Activated T-cell treated with anti-CD3 and anti-CD28 coated beads, Interleukin-2, amount 50 U/mL, for 72 hours (primary cell): Measurements from ENCODE around the gene FNDC1. TPM values are rescaled to one million over a fixed set of nuclear protein-coding genes. Genes with fewer than 3 reads are reported as not detected.
"Not testable (repeated sequence)": the region's sequence is repeated elsewhere in the genome, so short reads cannot be mapped to it uniquely, and the experiment has no call there.

Source experiments
- ATAC-seq, 2 donors: fragments of 150-1000 bp; cut with Tn5 transposase; replicated peaks in 1 of 2; 2 replicates each; pipeline ENCODE4 v1.10.0; 2021; ENCODE audit warnings: moderate library complexity in 2 of 2, mild to moderate bottlenecking in 1 of 2
- DNase-seq, 2 donors: peaks; one replicate each; pipeline ENCODE4 v3.0.0; 2021 to 2022; ENCODE audit warnings: mixed read lengths in 1 of 2
- H3K27ac Mint-ChIP-seq: one replicate; pipeline ENCODE4 v1.8.0; 2022; ENCODE audit warnings: mild to moderate bottlenecking, moderate library complexity, mixed read lengths
- H3K27me3 Mint-ChIP-seq: one replicate; pipeline ENCODE4 v1.8.0; 2022; ENCODE audit warnings: low read depth, mixed read lengths
- H3K36me3 Mint-ChIP-seq, 2 donors: one replicate each; pipeline ENCODE4 v1.8.0; 2022; ENCODE audit warnings: mixed read lengths in 2 of 2, mild to moderate bottlenecking in 1 of 2; ENCODE audit not compliant: insufficient read depth in 2 of 2
- H3K4me1 Mint-ChIP-seq: one replicate; pipeline ENCODE4 v1.8.0; 2022; ENCODE audit warnings: low read depth, mixed read lengths
- H3K4me3 Mint-ChIP-seq, 2 donors: one replicate each; pipeline ENCODE4 v1.8.0; 2022; ENCODE audit warnings: mild to moderate bottlenecking in 2 of 2, mixed read lengths in 2 of 2, moderate library complexity in 2 of 2
- H3K9me3 Mint-ChIP-seq, 2 donors: one replicate each; pipeline ENCODE4 v1.8.0; 2022; ENCODE audit warnings: mixed read lengths in 2 of 2
- total RNA-seq, 2 donors: library from RNA; stranded (reverse); gene quantifications; one replicate each; pipeline ENCODE4 v1.2.3, GENCODE V29; 2022

Gene FNDC1
- under 1 TPM in 1 of 2 donors, not detected in 1; 0.30 TPM for total RNA-seq

- no peaks in the 10 kb centered on the region for H3K9me3 Mint-ChIP-seq
- DNase-seq, result peak; percentile 78 to 86
These were observed at the start of gene FNDC1 for GRCh38 chr6:159169193-159169555. FNDC1 (plus strand) TSS chr6:159169400; CDS start chr6:159169597, 197 bp downstream.

DNA sequence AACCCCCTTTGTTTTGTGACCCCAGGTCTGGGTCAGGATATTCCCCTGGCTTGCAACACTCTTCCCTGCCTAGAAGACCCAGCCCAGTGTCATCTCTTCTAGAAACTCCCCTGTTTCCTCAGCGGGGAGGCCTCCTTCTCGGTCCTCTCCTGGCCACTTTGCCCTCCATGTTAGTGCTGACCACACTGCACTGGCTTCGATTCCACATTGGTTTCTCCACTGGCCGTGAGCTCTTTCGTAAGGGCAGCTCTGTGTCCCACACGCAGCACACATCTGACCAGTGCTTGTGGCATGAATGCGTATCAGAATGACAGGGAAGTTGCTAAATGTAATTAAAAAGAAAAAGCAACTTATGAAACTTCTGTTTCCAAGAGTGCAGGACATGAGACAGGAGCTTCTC lies 49.4 kb upstream of the FNDC1 start:
- H3K4me1 Mint-ChIP-seq, result no peaks in the 10 kb centered on the region
- no peak overlapping the region for H3K4me3 Mint-ChIP-seq
- no peaks in the 10 kb centered on the region for H3K36me3 Mint-ChIP-seq
- no peak overlapping the region for H3K27ac Mint-ChIP-seq
- peaks cover 0 to 3% of the 10 kb centered on the region in 2 donors for H3K9me3 Mint-ChIP-seq
- H3K27me3 Mint-ChIP-seq, result no peaks in the 10 kb centered on the region
- no peak for ATAC-seq
- no peak for DNase-seq

More at GRCh38 chr6:159169193-159169555, at the start of gene FNDC1:
- Mint-ChIP-seq H3K27ac (no peak within 1 kb of the TSS), H3K36me3 (peaks cover 0 to 2% of the 10 kb centered on the region in 2 donors), H3K4me3 (peak within 1 kb of the TSS; percentile 82 to 86), H3K27me3 (peaks cover 93% of the 10 kb centered on the region), H3K4me1 (peaks cover 22% of the 10 kb centered on the region)
- peak; percentile 91 for ATAC-seq

DNA sequence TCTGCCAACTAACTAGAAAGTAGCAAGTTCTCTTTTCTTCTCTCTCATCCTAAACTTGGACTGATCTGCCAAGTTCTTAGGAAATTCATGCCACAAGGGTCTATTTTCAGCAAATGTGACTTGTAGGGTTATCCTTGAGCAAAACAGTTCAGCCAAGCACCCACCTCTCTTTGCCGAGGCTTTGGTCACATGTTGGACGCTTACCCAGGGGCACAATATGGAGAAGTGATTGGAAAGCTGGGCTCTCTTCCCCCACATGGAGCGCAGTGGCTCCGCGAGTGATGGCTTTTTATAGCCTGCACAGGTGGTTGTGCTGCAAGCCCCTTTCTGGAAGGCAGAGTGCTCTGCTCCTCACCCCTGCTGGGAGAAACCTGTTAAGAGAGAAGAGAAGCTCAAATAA lies 47.7 kb upstream of the FNDC1 start:
- no peak for ATAC-seq
- Mint-ChIP-seq H3K27ac (no peak overlapping the region), H3K4me1 (no peaks in the 10 kb centered on the region), H3K36me3 (no peaks in the 10 kb centered on the region), H3K4me3 (no peak overlapping the region), H3K9me3 (peaks cover 0 to 3% of the 10 kb centered on the region in 2 donors), H3K27me3 (no peaks in the 10 kb centered on the region)
- DNase-seq, result no peak

GRCh38 chr6:159122453-159122852 lies 46.7 kb upstream of the FNDC1 start:
- H3K4me1 Mint-ChIP-seq, result no peaks in the 10 kb centered on the region
- no peak overlapping the region for H3K4me3 Mint-ChIP-seq
- no peak for DNase-seq
- no peak overlapping the region for H3K27ac Mint-ChIP-seq
- H3K27me3 Mint-ChIP-seq, result no peaks in the 10 kb centered on the region
- peaks cover 0 to 3% of the 10 kb centered on the region in 2 donors for H3K9me3 Mint-ChIP-seq
- no peak for ATAC-seq
- H3K36me3 Mint-ChIP-seq, result no peaks in the 10 kb centered on the region

DNA sequence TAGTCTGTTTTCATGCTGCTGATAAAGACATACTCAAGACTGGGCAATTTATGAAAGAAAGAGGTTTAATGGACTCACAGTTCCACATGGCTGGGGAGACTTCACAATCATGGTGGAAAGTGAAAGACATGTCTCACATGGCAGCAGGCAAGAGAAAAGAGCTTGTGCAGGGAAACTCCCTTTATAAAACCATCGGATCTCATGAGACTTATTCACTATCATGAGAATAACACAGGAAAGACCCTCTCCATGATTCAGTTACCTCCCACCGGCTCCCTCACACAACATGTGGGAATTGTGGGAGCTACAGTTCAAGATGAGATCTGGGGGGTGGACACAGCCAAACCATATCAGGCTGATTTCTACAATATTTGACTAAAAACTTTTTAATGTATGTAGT lies 45.4 kb upstream of the FNDC1 start:
- H3K36me3 Mint-ChIP-seq, H3K4me1 Mint-ChIP-seq, H3K27ac Mint-ChIP-seq, H3K9me3 Mint-ChIP-seq, H3K27me3 Mint-ChIP-seq, H3K4me3 Mint-ChIP-seq, ATAC-seq, DNase-seq: not testable (repeated sequence)

DNA sequence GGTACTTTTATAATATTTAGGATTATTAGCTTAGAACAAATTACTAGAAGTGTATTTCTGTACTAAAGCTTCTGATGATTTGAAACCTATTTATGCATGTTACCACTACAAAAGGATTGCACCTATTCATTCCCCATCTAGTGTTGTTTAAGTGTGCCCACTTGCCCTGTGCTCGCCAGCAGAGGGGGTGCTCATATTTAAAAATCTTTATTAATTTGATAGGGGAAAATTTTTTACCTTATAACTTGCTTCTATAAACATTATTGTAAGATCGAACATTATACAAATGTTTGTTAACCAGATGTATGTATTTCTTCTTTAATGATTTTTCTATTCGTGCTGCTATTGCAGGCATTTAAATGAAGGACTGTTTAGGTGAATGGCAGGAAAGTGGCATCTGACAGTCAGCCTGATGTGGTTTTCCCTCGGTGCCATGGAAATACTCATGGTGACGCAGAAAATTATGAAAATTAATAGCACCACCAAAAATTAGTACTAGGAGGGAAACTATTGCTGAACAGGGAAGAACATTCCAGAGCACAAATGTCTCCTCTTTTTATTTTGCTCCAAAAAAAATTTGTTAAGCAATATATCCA lies 44.1 kb upstream of the FNDC1 start:
- Mint-ChIP-seq H3K4me1 (no peaks in the 10 kb centered on the region), H3K27ac (no peak overlapping the region)

DNA sequence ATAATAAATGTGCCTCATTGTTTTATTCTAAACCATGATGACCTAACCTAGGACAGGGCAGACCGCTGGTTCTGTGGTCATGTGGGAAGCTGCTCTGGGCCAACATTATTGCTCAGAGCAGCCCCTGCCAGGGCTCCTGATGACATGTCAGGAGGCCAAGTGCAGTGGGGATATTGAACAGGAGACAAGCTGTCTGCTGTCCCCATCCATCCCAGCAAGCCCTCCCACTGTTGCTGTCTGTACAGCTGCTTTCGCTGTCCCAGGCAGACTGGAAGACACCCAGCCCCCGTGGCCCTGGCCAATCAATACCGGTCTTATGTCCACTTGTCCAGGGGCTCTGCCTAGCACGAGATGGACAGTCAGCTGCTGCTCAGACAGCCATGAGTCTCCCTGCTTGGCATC lies 43.2 kb upstream of the FNDC1 start:
- H3K36me3 Mint-ChIP-seq, result no peaks in the 10 kb centered on the region
- DNase-seq (no peak), ATAC-seq (no peak)
- no peaks in the 10 kb centered on the region for H3K27me3 Mint-ChIP-seq
- H3K27ac Mint-ChIP-seq, result no peak overlapping the region
- no peaks in the 10 kb centered on the region for H3K4me1 Mint-ChIP-seq
- H3K4me3 Mint-ChIP-seq, result no peak overlapping the region
- no peaks in the 10 kb centered on the region for H3K9me3 Mint-ChIP-seq

More for the DNA sequence above, 44.1 kb upstream of the FNDC1 start:
- no peaks in the 10 kb centered on the region for H3K27me3 Mint-ChIP-seq
- DNase-seq, result no peak
- H3K36me3 Mint-ChIP-seq, result no peaks in the 10 kb centered on the region
- no peaks in the 10 kb centered on the region for H3K9me3 Mint-ChIP-seq
- H3K4me3 Mint-ChIP-seq, result no peak overlapping the region
- no peak for ATAC-seq

GRCh38 chr6:159126590-159126989 lies 42.6 kb upstream of the FNDC1 start:
- H3K9me3 Mint-ChIP-seq, result no peaks in the 10 kb centered on the region
- DNase-seq (no peak), ATAC-seq (no peak)
- no peaks in the 10 kb centered on the region for H3K36me3 Mint-ChIP-seq
- H3K27ac Mint-ChIP-seq, result no peak overlapping the region
- no peak overlapping the region for H3K4me3 Mint-ChIP-seq
- no peaks in the 10 kb centered on the region for H3K27me3 Mint-ChIP-seq
- H3K4me1 Mint-ChIP-seq, result no peaks in the 10 kb centered on the region

DNA sequence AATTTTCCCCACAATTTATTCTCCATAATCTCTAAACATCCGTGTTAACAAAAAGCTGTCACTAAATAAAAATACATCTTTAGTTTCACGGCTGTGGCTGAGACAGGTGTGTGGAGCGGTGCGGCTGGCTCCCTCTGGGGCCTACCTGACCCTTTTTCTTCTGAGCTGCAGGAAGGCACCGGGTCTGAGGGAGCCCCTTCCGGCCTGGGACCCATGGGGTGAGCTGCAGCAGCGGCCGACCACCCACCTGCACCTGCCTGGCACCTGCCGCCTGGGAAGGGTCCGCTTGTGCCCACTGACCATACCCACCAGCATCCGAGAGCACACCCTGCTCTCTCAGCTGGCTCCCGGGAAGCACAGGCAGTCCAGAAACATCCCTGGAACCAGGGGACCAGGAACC lies 41.5 kb upstream of the FNDC1 start:
- H3K27me3 Mint-ChIP-seq, result no peaks in the 10 kb centered on the region
- no peaks in the 10 kb centered on the region for H3K36me3 Mint-ChIP-seq
- no peaks in the 10 kb centered on the region for H3K9me3 Mint-ChIP-seq
- H3K27ac Mint-ChIP-seq, result no peak overlapping the region
- H3K4me1 Mint-ChIP-seq, result no peaks in the 10 kb centered on the region
- H3K4me3 Mint-ChIP-seq, result no peak overlapping the region
- ATAC-seq, result no peak
- no peak for DNase-seq

DNA sequence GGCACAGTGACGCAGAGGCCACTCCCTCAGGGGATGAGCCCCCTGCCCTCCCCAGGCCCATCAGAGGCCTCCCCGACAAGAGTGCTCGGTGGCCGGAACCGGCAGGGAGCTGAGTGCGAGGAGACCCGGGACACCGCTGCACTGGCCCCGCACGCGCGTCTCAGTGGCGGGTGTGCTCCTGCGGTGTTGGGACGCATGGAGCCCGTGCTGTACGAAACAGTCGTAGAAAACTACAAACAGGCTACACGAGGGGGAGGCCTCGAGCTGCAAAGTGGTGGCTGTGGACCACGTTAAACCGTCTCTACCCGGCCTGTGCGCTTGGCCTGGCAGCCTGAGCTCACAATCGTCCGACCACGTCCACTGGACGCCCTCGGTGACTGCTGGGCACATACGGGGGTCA lies 40.2 kb upstream of the FNDC1 start:
- H3K4me1 Mint-ChIP-seq, result no peaks in the 10 kb centered on the region
- no peaks in the 10 kb centered on the region for H3K36me3 Mint-ChIP-seq
- H3K27ac Mint-ChIP-seq, result no peak overlapping the region
- no peak for ATAC-seq
- no peaks in the 10 kb centered on the region for H3K27me3 Mint-ChIP-seq
- no peaks in the 10 kb centered on the region for H3K9me3 Mint-ChIP-seq
- DNase-seq, result no peak
- no peak overlapping the region for H3K4me3 Mint-ChIP-seq

- no peak for ATAC-seq
- H3K4me3 Mint-ChIP-seq, result no peak overlapping the region
- no peaks in the 10 kb centered on the region for H3K36me3 Mint-ChIP-seq
- H3K27me3 Mint-ChIP-seq, result no peaks in the 10 kb centered on the region
- H3K9me3 Mint-ChIP-seq, result no peaks in the 10 kb centered on the region
- no peaks in the 10 kb centered on the region for H3K4me1 Mint-ChIP-seq
- no peak for DNase-seq
- H3K27ac Mint-ChIP-seq, result no peak overlapping the region
These were observed 38.4 kb upstream of the FNDC1 start for GRCh38 chr6:159130846-159131245.

- DNase-seq (no peak), ATAC-seq (no peak)
- no peak overlapping the region for H3K27ac Mint-ChIP-seq
- no peaks in the 10 kb centered on the region for H3K4me1 Mint-ChIP-seq
- no peaks in the 10 kb centered on the region for H3K9me3 Mint-ChIP-seq
- no peak overlapping the region for H3K4me3 Mint-ChIP-seq
- H3K27me3 Mint-ChIP-seq, result no peaks in the 10 kb centered on the region
- H3K36me3 Mint-ChIP-seq, result no peaks in the 10 kb centered on the region
These were observed 37.5 kb upstream of the FNDC1 start for GRCh38 chr6:159131709-159132108.

DNA sequence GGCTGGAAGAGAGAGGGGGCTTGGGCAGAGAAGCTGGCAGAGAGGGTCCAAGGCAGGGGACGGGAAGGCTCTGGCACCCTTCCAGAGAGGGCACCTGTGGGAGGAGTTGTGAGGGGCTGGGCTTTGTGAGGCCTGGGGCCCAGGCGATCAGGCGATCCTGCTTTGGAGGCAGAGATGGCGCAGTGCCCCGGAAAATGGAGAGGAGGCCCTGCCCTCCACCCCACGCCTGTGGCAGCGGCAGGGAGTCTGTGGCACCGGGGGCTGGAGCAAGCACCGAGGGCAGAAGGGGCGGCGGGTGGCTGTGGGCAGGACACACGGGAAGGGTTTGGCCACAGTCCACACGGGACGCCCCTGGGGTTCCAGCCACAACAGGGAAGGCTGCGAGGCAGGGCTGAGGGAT lies 36.5 kb upstream of the FNDC1 start:
- Mint-ChIP-seq H3K27me3 (no peaks in the 10 kb centered on the region), H3K4me1 (no peaks in the 10 kb centered on the region), H3K4me3 (no peak overlapping the region), H3K36me3 (no peaks in the 10 kb centered on the region), H3K9me3 (no peaks in the 10 kb centered on the region), H3K27ac (no peak overlapping the region)
- ATAC-seq, result no peak
- DNase-seq, result no peak

GRCh38 chr6:159134701-159135364 lies 34.4 kb upstream of the FNDC1 start:
- H3K36me3 Mint-ChIP-seq, result no peaks in the 10 kb centered on the region
- H3K27me3 Mint-ChIP-seq, result peaks cover 7% of the 10 kb centered on the region
- H3K4me1 Mint-ChIP-seq, result no peaks in the 10 kb centered on the region
- ATAC-seq (peak; percentile 78 to 80), DNase-seq (peak; percentile 74 to 80)
- H3K27ac Mint-ChIP-seq, result no peak overlapping the region
- no peak overlapping the region for H3K4me3 Mint-ChIP-seq
- no peaks in the 10 kb centered on the region for H3K9me3 Mint-ChIP-seq
